ENCODE results near the gene EEFSEC. TPM values are rescaled to one million over a fixed set of nuclear protein-coding genes. Genes with fewer than 3 reads are reported as not detected.

Gene EEFSEC
- total RNA-seq, 2 experiments from 2014 or later: 19.2 to 19.6 TPM

DNA sequence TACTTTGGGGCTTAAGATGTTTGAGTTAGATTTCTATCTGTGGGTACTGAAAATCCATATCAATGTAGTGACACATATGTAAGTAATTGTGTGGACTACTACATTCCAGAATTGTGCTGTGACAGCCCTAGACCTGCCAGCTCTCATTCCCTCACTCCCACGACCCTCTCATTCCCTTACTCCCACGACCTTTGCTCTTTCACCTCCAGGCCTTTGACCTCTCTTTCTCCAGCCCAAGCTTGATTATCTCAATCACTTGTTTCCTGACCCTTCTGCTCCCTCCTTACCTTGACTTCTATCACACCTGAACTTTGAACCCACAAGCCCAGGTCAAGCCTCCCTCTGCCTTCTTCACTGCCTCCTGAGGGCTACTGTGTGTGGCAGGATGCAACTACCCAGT, 26.0 kb upstream of the EEFSEC start:
- Mint-ChIP-seq H3K4me3 (no peak overlapping the region), H3K27ac (no peak overlapping the region), H3K36me3 (ENCODE audit: low read depth) (peaks cover 9% of the 10 kb centered on the region), H3K9me3 (no peaks in the 10 kb centered on the region), H3K27me3 (no peaks in the 10 kb centered on the region), H3K4me1 (ENCODE audit: low read depth) (peaks cover 13% of the 10 kb centered on the region)
- ChIA-PET POLR2A (no interaction called here), CTCF (interaction anchor here (5.8 kb wide), 1 partner anchor 32 kb away, joined by 23 read pairs; no protein-coding TSS in a partner anchor)
- no peak for ATAC-seq
- DNase-seq: no peak
- TF ChIP-seq, protein P1, sequence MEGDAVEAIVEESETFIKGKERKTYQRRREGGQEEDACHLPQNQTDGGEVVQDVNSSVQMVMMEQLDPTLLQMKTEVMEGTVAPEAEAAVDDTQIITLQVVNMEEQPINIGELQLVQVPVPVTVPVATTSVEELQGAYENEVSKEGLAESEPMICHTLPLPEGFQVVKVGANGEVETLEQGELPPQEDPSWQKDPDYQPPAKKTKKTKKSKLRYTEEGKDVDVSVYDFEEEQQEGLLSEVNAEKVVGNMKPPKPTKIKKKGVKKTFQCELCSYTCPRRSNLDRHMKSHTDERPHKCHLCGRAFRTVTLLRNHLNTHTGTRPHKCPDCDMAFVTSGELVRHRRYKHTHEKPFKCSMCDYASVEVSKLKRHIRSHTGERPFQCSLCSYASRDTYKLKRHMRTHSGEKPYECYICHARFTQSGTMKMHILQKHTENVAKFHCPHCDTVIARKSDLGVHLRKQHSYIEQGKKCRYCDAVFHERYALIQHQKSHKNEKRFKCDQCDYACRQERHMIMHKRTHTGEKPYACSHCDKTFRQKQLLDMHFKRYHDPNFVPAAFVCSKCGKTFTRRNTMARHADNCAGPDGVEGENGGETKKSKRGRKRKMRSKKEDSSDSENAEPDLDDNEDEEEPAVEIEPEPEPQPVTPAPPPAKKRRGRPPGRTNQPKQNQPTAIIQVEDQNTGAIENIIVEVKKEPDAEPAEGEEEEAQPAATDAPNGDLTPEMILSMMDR (IDR thresholded peaks at IDR 0.05): no peak
- intact Hi-C loops (cut with micrococcal nuclease): no loop called here

DNA sequence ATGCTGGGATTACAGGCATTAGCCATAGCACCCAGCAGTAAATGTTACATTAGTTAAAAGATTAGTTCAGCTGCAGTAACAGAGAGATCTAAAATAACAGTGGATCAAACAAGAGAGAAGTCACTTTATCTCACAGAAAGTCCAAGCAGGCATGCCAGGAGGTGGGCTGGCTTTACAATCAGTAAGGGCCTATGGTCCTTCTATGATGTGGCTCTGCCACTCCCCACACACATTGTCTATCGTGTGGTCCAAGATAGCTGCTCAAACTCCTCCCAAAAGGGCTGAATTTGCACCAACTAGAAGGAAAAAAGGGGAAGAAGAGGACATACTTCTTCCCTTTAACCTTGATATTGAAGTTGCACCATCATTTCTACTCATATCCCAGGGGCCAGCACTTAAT, 25.0 kb upstream of the EEFSEC start:
- no peaks in the 10 kb centered on the region for H3K27me3 Mint-ChIP-seq
- peaks cover 3% of the 10 kb centered on the region for H3K36me3 Mint-ChIP-seq (ENCODE audit: low read depth)
- ATAC-seq (no peak), DNase-seq (no peak)
- no peak overlapping the region for H3K27ac Mint-ChIP-seq
- ChIA-PET CTCF (interaction anchor here (1.0 to 5.8 kb wide), 2 partner anchors 25 to 33 kb away, joined by 3 to 23 read pairs; partner anchors contain the start of gene EEFSEC), POLR2A (interaction anchor here (0.6 kb wide), 1 partner anchor 552 kb away, joined by 3 read pairs; no protein-coding TSS in a partner anchor)
- intact Hi-C loops (cut with micrococcal nuclease): no loop called here
- TF ChIP-seq, protein P1 (IDR thresholded peaks at IDR 0.05): no peak
- H3K9me3 Mint-ChIP-seq: no peaks in the 10 kb centered on the region
- H3K4me3 Mint-ChIP-seq: no peak overlapping the region
- H3K4me1 Mint-ChIP-seq (ENCODE audit: low read depth): peaks cover 8% of the 10 kb centered on the region

DNA sequence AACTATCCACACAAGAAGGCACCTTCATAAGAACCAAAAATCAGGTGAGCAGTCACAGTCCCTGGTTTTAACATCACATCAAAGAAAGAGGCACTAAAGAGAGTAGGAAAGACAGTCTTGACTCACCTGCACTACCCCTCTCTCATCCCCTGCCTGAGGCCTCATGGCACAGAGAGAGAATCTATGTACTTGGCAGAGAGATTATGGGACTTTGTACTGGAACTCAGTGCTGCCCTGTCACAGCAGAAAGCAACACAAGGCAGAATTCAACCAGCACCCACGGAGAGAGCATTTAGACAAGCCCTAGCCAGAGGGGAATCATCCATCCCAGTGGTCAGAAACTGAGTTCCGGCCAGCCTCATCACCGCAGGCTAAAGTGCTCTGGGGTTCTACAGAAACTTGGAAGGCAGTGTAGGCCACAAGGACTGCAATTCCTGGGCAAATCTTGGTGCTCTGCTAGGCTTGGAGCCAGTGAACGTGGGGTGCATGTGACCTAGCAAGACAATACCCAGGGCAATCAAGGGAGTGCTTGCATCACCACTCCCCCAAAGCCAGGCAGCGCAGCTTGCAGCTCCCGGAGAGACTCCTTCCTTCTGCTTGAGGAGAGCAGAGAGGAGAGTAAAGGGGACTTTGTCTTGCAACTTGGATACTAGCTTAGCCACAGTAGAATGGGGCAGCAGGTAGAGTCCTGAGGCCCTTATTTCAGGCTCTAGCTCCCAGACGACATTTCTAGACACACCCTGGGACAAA, 21.2 kb upstream of the EEFSEC start:
- Mint-ChIP-seq H3K9me3 (no peaks in the 10 kb centered on the region), H3K4me3 (no peak overlapping the region), H3K27ac (no peak overlapping the region), H3K36me3 (ENCODE audit: low read depth) (no peaks in the 10 kb centered on the region), H3K27me3 (no peaks in the 10 kb centered on the region), H3K4me1 (ENCODE audit: low read depth) (no peaks in the 10 kb centered on the region)
- no peak for ATAC-seq
- ChIA-PET CTCF (interaction anchor here (2.1 to 3.6 kb wide), 3 partner anchors 9 to 38 kb away, joined by 16 to 56 read pairs (median 21); partner anchors contain the start of gene RUVBL1), POLR2A (interaction anchor here (1.4 kb wide), 1 partner anchor 8 kb away, joined by 3 read pairs; the partner anchor contains the start of gene RUVBL1)
- no peak for DNase-seq
- TF ChIP-seq, protein P1 (IDR thresholded peaks at IDR 0.05): no peak
- intact Hi-C loops (cut with micrococcal nuclease): no loop called here

DNA sequence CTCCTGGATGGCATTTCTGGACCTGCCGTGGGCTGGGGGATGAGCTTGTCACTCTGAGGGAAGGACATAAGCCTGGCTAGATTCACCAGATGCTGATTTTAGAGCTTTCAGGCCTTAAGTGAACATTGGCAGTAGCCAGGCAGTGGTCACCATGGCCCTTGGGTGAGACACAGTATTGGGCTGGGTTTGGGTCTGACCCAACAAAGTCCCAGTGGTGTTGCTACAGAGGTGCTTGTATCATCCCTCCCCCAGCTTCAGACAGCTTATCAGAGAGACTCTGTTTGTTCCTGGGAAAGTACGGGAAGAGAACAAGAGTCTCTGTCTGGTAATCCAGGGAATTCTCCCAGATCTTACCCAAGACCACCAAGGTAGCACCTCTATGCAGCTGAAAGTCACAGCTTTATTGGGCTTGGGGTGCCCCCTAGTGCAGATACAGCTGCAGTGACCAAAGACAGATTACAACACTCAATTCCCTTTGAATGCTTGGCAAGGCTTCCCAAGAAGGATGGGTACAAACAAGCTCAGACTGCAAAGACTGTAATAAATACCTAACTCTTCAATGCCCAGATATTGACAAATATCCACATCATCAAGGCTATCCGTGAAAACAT, 19.9 kb upstream of the EEFSEC start:
- peak; percentile 60 for DNase-seq
- TF ChIP-seq, protein P1 (IDR thresholded peaks at IDR 0.05): peak; percentile 68
- Mint-ChIP-seq H3K9me3 (no peaks in the 10 kb centered on the region), H3K4me3 (no peak overlapping the region), H3K4me1 (ENCODE audit: low read depth) (no peaks in the 10 kb centered on the region), H3K27ac (no peak overlapping the region), H3K27me3 (no peaks in the 10 kb centered on the region), H3K36me3 (ENCODE audit: low read depth) (no peaks in the 10 kb centered on the region)
- CTCF ChIA-PET: interaction anchor here (0.8 to 3.6 kb wide), 24 partner anchors 10 to 485 kb away, joined by 3 to 56 read pairs (median 5); partner anchors contain the start of genes EEFSEC and RUVBL1
- peak; percentile 55 for ATAC-seq
- intact Hi-C loops (cut with micrococcal nuclease): no loop called here
- POLR2A ChIA-PET: interaction anchor here (0.8 to 1.4 kb wide), 2 partner anchors 9 to 63 kb away, joined by 3 read pairs; partner anchors contain the start of gene RUVBL1

DNA sequence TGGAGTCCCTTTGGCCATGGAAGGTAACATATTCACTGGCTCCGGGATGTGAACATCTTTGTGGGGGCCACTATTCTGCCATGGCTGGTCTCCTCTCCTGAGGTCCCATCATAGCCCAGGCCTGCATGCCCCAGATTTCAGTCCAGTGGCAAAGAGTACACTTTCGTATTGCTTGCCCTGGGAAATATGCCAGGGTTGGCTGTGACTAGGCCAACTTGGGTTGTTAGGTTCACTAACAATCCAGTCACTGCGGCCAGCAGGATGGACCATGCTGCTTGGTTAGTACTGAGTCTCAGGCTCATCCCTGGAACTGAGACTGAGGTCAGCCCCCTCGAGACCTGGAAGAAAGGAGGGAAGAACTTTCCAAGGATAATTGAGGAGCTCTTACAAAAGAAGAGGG, 9.8 kb upstream of the EEFSEC start:
- Mint-ChIP-seq H3K9me3 (no peaks in the 10 kb centered on the region), H3K4me3 (no peak overlapping the region), H3K27me3 (no peaks in the 10 kb centered on the region), H3K27ac (no peak overlapping the region), H3K4me1 (ENCODE audit: low read depth) (no peaks in the 10 kb centered on the region), H3K36me3 (ENCODE audit: low read depth) (no peaks in the 10 kb centered on the region)
- POLR2A ChIA-PET: no interaction called here
- intact Hi-C loops (cut with micrococcal nuclease): no loop called here
- TF ChIP-seq, protein P1 (IDR thresholded peaks at IDR 0.05): no peak
- no peak for ATAC-seq
- CTCF ChIA-PET: interaction anchor here (3.3 kb wide), 1 partner anchor 10 kb away, joined by 14 read pairs; no protein-coding TSS in a partner anchor
- no peak for DNase-seq
